GM18907 (cell line): ENCODE data around the gene RASGRF1.
"Not testable (repeated sequence)": the region's sequence is repeated elsewhere in the genome, so short reads cannot be mapped to it uniquely, and the experiment has no call there.

ENCODE experiments used
- ATAC-seq: cut with Tn5 transposase; IDR thresholded peaks from one replicate; pipeline ENCODE4 v1.9.1; 2021; ENCODE audit warnings: mild to moderate bottlenecking, moderate library complexity; ENCODE audit not compliant: unreplicated experiment

RASGRF1 gene

DNA sequence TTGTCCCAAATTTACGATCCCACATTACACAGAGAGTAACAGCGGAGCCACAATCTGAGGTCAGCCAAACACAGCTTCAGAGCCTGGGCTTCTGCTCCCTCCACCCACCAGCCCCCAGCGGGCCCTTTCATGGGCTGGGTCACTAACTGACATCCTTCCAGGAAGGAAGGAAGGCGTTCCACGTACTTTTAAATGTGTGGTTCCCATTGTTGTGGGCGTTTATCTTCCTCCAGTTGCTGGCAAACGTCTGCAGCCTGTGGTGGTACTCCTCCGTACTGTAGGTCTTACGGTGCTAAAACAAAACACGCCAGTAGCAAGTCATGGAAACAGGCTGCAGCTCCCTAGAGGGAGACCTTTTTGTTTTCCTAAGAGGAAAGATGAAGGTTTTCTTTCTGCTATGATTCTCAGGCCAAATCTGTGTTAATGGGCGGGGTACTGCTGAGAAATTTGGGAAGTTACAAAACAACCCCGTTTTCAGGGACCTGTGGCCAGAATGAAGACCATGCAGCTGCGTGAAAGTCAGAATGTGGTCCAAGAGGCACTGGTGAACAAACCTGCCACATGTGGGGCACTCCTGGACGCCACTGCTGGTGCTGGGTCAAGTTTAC lies 153.3 kb downstream of the RASGRF1 start:
- ATAC-seq: no peak

DNA sequence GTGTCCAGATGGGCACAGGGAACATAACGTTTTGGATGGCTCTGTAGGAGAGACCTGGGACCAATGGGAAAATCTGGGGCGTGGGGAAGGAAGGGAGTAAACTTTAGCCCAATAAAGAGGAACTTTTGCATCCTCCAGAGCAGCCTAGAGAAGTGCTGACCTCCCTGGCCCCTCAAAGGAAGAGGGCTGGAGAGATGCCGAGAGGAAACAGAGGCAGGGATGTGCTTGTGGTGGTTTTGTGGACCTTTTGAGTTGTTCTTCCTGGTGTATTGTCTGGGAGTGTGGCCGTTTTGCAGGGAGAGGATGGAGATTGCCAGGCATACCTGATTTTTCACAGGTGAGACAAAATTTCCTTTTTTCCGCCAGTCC lies 155.9 kb downstream of the RASGRF1 start:
- ATAC-seq: no peak

GRCh38 chr15:78933823-78934654 lies 156.5 kb downstream of the RASGRF1 start:
- no peak for ATAC-seq

DNA sequence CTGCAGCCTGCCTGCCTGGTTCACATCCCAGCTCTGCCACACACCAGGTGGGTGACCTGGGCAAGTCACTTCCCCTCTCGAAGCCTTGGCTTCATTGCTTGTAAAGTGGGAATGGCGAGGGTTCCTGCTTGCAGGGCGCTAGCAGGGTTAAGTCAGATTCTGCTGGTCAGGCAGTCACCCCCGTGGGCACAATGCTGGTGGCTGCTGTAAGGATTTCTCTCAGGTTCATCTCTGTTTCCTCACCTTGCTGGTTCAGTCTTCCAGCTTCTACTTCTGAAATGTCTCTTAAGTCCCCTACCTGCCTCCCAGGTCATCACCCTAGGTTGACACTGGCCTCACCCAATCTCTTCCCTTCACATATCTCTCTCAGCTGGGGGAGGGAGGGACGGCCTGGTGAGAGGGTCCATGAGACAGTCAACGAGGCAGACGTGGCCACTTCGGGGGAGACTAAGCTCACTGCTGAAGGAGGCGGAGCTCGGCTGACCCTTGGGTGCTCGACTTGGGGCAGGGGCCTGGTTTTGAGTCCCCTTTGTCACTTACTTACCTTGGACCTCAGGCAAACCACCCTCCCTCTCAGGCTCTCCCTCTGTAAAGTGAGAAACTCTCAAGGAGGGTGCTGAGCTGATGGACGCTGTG lies 157.3 kb downstream of the RASGRF1 start:
- no peak for ATAC-seq

GRCh38 chr15:78932258-78932808 lies 158.2 kb downstream of the RASGRF1 start:
- ATAC-seq: no peak

GRCh38 chr15:78931439-78932257 lies 158.9 kb downstream of the RASGRF1 start:
- no peak for ATAC-seq

GRCh38 chr15:78930577-78931388 lies 159.8 kb downstream of the RASGRF1 start:
- no peak for ATAC-seq

GRCh38 chr15:78929536-78930264 lies 160.9 kb downstream of the RASGRF1 start:
- ATAC-seq: no peak

GRCh38 chr15:78928616-78929093 lies 161.9 kb downstream of the RASGRF1 start:
- ATAC-seq: no peak

- ATAC-seq: not testable (repeated sequence)
Observed at GRCh38 chr15:78928176-78928575, 162.4 kb downstream of the RASGRF1 start.

DNA sequence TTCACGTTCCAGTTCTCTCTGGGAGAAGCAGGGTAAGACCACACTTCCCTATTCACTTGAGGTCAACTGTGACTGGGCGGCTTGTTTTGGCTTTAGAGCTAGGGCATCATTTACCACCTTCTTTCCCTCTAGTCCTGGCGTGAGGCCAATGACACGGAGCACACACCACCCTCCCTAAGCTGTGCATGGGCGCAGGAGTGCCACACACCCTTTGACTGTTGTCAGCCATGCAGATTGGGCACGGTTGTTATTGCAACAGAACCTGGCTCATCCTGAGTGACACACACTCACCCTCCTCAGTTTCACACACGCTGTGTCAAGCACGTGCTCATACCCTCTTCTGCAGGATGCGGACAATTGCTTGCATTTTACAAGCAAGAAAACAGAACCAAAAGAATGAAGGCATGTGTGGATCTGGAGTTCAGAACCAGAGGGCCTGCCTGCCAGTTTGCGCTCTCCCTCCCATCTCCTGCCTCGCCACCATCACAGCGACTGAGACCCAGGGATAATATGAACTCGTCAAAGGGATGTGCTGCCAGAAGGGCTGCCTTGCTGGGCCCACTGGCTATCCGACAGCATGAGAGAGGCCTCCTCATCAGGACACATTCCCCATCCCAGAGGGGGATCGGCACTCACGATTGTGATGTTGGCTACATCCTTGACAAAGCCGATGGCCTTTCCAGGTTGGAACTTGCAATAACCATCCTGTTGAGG lies 163.3 kb downstream of the RASGRF1 start:
- no peak for ATAC-seq

DNA sequence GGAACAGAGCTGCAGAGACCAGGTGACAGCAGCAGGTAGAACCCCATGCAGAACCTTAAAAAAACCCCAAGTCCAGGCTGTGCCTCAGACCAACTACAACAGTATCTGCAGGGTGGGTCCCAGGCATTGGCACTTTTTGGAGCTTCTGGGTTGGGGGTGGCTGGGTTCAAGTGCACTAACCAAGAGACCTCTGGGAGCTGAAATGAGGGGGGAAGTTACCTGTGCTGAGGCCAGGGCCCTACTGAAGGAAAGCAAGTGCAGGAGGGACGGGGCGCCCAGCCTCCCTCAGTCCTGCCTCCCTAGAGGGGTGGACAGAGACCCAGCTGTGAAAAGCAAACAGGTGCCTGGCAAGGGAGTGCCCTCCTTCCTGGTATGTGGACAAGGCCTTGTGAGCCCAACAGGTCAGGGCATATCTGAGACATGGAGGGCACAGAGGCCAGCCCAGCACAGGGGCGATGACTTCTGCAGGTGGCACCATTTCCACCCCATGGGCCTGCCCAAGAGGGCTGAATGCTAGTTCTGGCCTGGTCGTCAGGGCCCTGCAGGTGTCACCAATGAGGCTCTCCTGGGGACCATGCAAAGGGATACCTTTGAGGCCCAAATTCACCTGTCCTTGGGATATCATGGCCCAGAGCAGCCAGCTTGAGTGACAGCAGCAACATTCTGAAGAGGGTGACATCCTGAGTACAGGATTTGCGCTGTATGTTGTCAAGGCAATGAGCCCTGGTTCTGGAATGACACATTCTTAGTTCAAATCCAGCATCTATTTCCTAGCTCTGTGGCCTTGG lies 164.4 kb downstream of the RASGRF1 start:
- ATAC-seq: no peak

DNA sequence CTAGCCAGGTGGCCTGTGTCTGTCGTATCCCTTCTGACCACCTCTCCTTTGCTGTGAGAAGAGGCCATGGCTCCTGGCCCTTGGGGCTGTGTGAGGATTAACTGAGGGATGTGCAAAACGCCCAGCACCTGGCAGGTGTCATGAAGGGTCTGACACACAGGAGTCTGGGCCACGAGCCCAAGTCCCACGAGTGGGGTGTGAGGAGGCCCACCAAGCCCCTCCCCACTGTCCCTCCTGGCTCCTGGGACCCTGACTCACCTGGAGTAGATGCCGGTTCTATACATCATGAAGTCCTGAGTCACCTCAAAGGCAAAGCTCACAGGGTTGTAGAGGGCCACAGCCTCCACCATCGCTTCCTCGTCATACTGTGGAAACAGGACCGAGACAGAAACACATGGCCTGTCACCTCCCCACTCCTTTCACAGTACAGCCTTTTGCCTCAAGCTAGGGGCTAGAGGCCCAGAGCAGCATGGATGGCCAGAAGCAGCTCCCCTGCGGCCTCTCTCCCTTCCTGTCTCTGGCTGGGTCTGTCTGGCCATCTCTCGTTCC lies 165.4 kb downstream of the RASGRF1 start:
- ATAC-seq: no peak

- ATAC-seq: no peak
Observed at GRCh38 chr15:78923480-78924360, 166.9 kb downstream of the RASGRF1 start.

- ATAC-seq: no peak
Observed at GRCh38 chr15:78923015-78923414, 167.6 kb downstream of the RASGRF1 start.

GRCh38 chr15:78922527-78922926 lies 168.1 kb downstream of the RASGRF1 start:
- no peak for ATAC-seq

DNA sequence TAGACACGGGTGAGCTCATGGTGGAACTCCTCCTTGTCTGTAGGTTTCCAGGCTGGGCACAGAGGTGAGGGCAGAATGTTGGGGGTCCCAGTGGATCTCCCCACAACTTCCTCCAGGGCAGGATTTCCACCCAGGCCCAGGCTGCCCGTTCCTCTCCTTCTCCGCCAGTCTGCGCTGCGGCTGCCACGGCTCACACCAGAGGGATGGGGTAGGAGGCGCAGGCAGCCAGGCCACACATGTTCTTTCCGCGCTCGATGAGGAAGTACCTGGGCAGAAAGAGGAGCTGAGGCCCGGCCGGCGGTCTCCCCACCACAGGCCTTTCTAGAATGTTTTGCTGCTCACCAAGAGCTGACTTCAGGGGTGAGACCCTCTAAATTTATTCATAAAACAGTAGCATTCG lies 168.6 kb downstream of the RASGRF1 start:
- no peak for ATAC-seq
